SKM-1 (cell line): ENCODE measurements around the gene PPFIBP1.
"Not testable (repeated sequence)": the region's sequence is repeated elsewhere in the genome, so short reads cannot be mapped to it uniquely, and the experiment has no call there.

ENCODE experiments used
- DNase-seq: peaks from one replicate; lab custom pipeline; 2025; ENCODE audit not compliant: unreplicated experiment; lab: John Stamatoyannopoulos, UW

The PPFIBP1 gene

GRCh38 chr12:27561535-27562350 is 37.7 kb downstream of the PPFIBP1 start:
- no peak for DNase-seq

- no peak for DNase-seq
Measured at GRCh38 chr12:27564612-27565213, 40.7 kb downstream of the PPFIBP1 start.

GRCh38 chr12:27566159-27566558 is 42.2 kb downstream of the PPFIBP1 start:
- no peak for DNase-seq

GRCh38 chr12:27566626-27567025 is 42.6 kb downstream of the PPFIBP1 start:
- no peak for DNase-seq

GRCh38 chr12:27571463-27571862 is 47.5 kb downstream of the PPFIBP1 start:
- no peak for DNase-seq

- no peak for DNase-seq
Measured at GRCh38 chr12:27572486-27573255, 48.7 kb downstream of the PPFIBP1 start.

GRCh38 chr12:27573972-27574371 is 50.0 kb downstream of the PPFIBP1 start:
- no peak for DNase-seq

GRCh38 chr12:27575090-27575761 is 51.2 kb downstream of the PPFIBP1 start:
- DNase-seq: no peak

GRCh38 chr12:27575762-27576118 is 51.7 kb downstream of the PPFIBP1 start:
- no peak for DNase-seq

GRCh38 chr12:27576667-27577347 is 52.8 kb downstream of the PPFIBP1 start:
- no peak for DNase-seq

- no peak for DNase-seq
Measured at GRCh38 chr12:27577688-27578087, 53.7 kb downstream of the PPFIBP1 start.

- DNase-seq: no peak
Measured at GRCh38 chr12:27578689-27579372, 54.8 kb downstream of the PPFIBP1 start.

- no peak for DNase-seq
Measured at GRCh38 chr12:27580561-27581330, 56.7 kb downstream of the PPFIBP1 start.

GRCh38 chr12:27581331-27581671 is 57.3 kb downstream of the PPFIBP1 start:
- not testable (repeated sequence) for DNase-seq

- DNase-seq: not testable (repeated sequence)
Measured at GRCh38 chr12:27581833-27582232, 57.8 kb downstream of the PPFIBP1 start.

GRCh38 chr12:27582445-27582844 is 58.4 kb downstream of the PPFIBP1 start:
- not testable (repeated sequence) for DNase-seq

- no peak for DNase-seq
Measured at GRCh38 chr12:27583057-27583797, 59.2 kb downstream of the PPFIBP1 start.

GRCh38 chr12:27583981-27584380 is 60.0 kb downstream of the PPFIBP1 start:
- DNase-seq: no peak

GRCh38 chr12:27585739-27586265 is 61.8 kb downstream of the PPFIBP1 start:
- DNase-seq: no peak
